ENCODE data around the gene ENTHD1. TPM values are rescaled to one million over a fixed set of nuclear protein-coding genes. Genes with fewer than 3 reads are reported as not detected.

The ENTHD1 gene
- total RNA-seq, 1 donor from 2014 or later, result not detected

- Mint-ChIP-seq H3K36me3 (ENCODE audit: low read depth) (peaks cover 2% of the 10 kb centered on the region), H3K27me3 (ENCODE audit: low read depth) (peaks cover 36% of the 10 kb centered on the region), H3K4me1 (peaks cover 6% of the 10 kb centered on the region), H3K9me3 (peaks cover 5% of the 10 kb centered on the region), H3K27ac (ENCODE audit: unreplicated experiment) (no peak overlapping the region), H3K4me3 (no peak overlapping the region)
- DNase-seq (ENCODE audit: low read depth, low spot score), result no peak
- no peak for TF ChIP-seq CTCF (conservative IDR thresholded peaks at IDR 0.05)
These were observed 90.9 kb downstream of the ENTHD1 start for GRCh38 chr22:39802682-39803081.

GRCh38 chr22:39800790-39801520 lies 92.6 kb downstream of the ENTHD1 start:
- Mint-ChIP-seq H3K4me1 (no peaks in the 10 kb centered on the region), H3K27ac (ENCODE audit: unreplicated experiment) (no peak overlapping the region), H3K9me3 (peaks cover 10% of the 10 kb centered on the region), H3K36me3 (ENCODE audit: low read depth) (peaks cover 4% of the 10 kb centered on the region), H3K4me3 (no peak overlapping the region), H3K27me3 (ENCODE audit: low read depth) (peaks cover 34% of the 10 kb centered on the region)
- DNase-seq (ENCODE audit: low read depth, low spot score), result no peak
- no peak for TF ChIP-seq CTCF (conservative IDR thresholded peaks at IDR 0.05)

- Mint-ChIP-seq H3K36me3 (ENCODE audit: low read depth) (peaks cover 2% of the 10 kb centered on the region), H3K27ac (ENCODE audit: unreplicated experiment) (no peak overlapping the region), H3K27me3 (ENCODE audit: low read depth) (peaks cover 42% of the 10 kb centered on the region), H3K4me1 (no peaks in the 10 kb centered on the region), H3K9me3 (peaks cover 18% of the 10 kb centered on the region), H3K4me3 (no peak overlapping the region)
- no peak for TF ChIP-seq CTCF (conservative IDR thresholded peaks at IDR 0.05)
- DNase-seq (ENCODE audit: low read depth, low spot score), result no peak
These were observed 95.9 kb downstream of the ENTHD1 start for GRCh38 chr22:39797528-39798147.

GRCh38 chr22:39789788-39790187 lies 103.8 kb downstream of the ENTHD1 start:
- no peak for DNase-seq (ENCODE audit: low read depth, low spot score)
- peaks cover 8% of the 10 kb centered on the region for H3K9me3 Mint-ChIP-seq
- no peaks in the 10 kb centered on the region for H3K4me1 Mint-ChIP-seq
- H3K4me3 Mint-ChIP-seq, result no peak overlapping the region
- TF ChIP-seq CTCF (conservative IDR thresholded peaks at IDR 0.05), result no peak
- H3K27ac Mint-ChIP-seq (ENCODE audit: unreplicated experiment), result no peak overlapping the region
- peaks cover 30% of the 10 kb centered on the region for H3K27me3 Mint-ChIP-seq (ENCODE audit: low read depth)
- no peaks in the 10 kb centered on the region for H3K36me3 Mint-ChIP-seq (ENCODE audit: low read depth)

GRCh38 chr22:39785232-39785631 lies 108.3 kb downstream of the ENTHD1 start:
- H3K4me1 Mint-ChIP-seq, result no peaks in the 10 kb centered on the region
- H3K9me3 Mint-ChIP-seq, result no peaks in the 10 kb centered on the region
- no peak overlapping the region for H3K4me3 Mint-ChIP-seq
- peaks cover 30% of the 10 kb centered on the region for H3K27me3 Mint-ChIP-seq (ENCODE audit: low read depth)
- no peak for DNase-seq (ENCODE audit: low read depth, low spot score)
- H3K27ac Mint-ChIP-seq (ENCODE audit: unreplicated experiment), result no peak overlapping the region
- no peak for TF ChIP-seq CTCF (conservative IDR thresholded peaks at IDR 0.05)
- H3K36me3 Mint-ChIP-seq (ENCODE audit: low read depth), result no peaks in the 10 kb centered on the region
